IPS DF 6.9 (cell line): ENCODE results near the gene OR51I2.

Source experiments
- DNase-seq: peaks from one replicate; pipeline ENCODE4 v3.0.0-alpha.2; 2013; ENCODE audit warnings: low read depth, low spot score
- H3K27ac ChIP-seq: one replicate; pipeline ENCODE4 v1.5.1; 2013; ENCODE audit warnings: low read length, control low read depth
- H3K27me3 ChIP-seq: 2 replicates; pipeline ENCODE4 v1.6.1; 2013; ENCODE audit warnings: mild to moderate bottlenecking, low read length; ENCODE audit not compliant: control insufficient read depth, insufficient read depth
- H3K36me3 ChIP-seq: 2 replicates; pipeline ENCODE4 v1.6.1; 2013; ENCODE audit warnings: low read length; ENCODE audit not compliant: control insufficient read depth, insufficient read depth
- H3K4me1 ChIP-seq: 2 replicates; pipeline ENCODE4 v1.6.1; 2013; ENCODE audit warnings: low read length; ENCODE audit not compliant: control insufficient read depth, insufficient read depth
- H3K4me3 ChIP-seq: 2 replicates; pipeline ENCODE4 v1.5.1; 2013; ENCODE audit warnings: mild to moderate bottlenecking, low read length
- H3K9me3 ChIP-seq: 2 replicates; pipeline ENCODE4 v1.6.1; 2013; ENCODE audit warnings: low read length, inconsistent platforms; ENCODE audit not compliant: control insufficient read depth, insufficient read depth
- WGBS: extraction: QIAGEN DNeasy Blood & Tissue Kit; methylation state at CpG from one replicate; pipeline ENCODE4 v1.1.7; 2013; ENCODE audit warnings: mixed read lengths, missing lambda C conversion rate; ENCODE audit not compliant: insufficient read length, insufficient coverage; 5-methylcytosine and 5-hydroxymethylcytosine counted together

OR51I2 gene

DNA sequence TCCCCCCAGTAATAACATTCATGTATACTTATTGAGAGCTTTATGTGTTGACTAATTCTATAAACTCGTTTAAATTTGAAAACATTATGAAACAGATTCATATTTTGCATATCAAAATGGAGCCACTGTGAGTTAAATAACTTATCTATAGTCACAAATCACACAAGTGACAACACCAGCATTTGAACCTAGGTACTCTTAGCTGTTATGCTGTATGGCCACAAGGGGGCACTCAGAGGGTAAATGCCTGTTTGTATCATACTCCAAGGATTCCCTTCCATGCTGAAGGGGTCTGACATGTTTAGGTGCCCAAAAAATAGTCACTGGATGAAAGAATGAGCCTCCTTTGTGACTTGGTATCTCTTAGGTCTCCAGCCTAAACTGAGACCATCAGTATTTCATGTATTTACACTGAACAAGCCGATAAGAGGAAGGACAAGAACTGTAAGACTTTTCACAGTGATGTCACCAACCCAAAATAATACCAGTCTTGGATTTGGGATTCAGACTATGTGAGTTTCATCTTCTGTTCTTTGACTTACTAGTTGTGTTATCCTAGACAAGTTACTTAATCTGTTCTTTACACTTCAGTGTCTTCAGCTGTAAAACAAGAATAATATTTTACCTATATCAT lies 27.2 kb downstream of the OR51I2 start:
- peak; percentile 20 for DNase-seq
- H3K36me3 ChIP-seq: no peaks in the 10 kb centered on the region
- H3K4me3 ChIP-seq: no peak overlapping the region
- H3K4me1 ChIP-seq: no peaks in the 10 kb centered on the region
- H3K27ac ChIP-seq: no peak overlapping the region
- H3K27me3 ChIP-seq: no peaks in the 10 kb centered on the region
- WGBS: no CpG with 5 or more reads among the region's 2 CpGs
- no peaks in the 10 kb centered on the region for H3K9me3 ChIP-seq

DNA sequence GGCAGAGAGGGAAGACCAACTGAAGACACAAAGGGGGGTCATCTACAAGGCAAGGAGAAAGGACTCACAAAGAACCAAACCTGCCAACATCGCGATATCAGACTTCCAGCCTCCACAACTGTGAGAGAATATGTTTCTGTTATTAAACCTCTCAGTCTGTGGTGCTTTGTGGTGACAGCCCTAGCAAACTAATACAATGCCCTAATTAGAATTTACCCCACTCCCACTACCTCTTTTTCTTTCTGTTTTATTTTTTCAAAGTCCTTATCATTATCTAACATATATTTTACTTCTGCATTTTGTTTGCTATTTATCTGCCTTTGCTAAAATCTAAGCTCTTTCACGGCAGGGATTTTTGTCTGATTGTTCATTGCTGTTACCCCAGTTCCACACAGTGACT lies 36.9 kb downstream of the OR51I2 start:
- no CpG with 5 or more reads among the region's 3 CpGs for WGBS
- H3K27ac ChIP-seq: no peak overlapping the region
- no peaks in the 10 kb centered on the region for H3K36me3 ChIP-seq
- no peaks in the 10 kb centered on the region for H3K4me1 ChIP-seq
- no peaks in the 10 kb centered on the region for H3K9me3 ChIP-seq
- no peak overlapping the region for H3K4me3 ChIP-seq
- no peak for DNase-seq
- H3K27me3 ChIP-seq: 0 out of 2 replicates have a peak, but pooled peaks cover 1% of the 10 kb centered on the region

DNA sequence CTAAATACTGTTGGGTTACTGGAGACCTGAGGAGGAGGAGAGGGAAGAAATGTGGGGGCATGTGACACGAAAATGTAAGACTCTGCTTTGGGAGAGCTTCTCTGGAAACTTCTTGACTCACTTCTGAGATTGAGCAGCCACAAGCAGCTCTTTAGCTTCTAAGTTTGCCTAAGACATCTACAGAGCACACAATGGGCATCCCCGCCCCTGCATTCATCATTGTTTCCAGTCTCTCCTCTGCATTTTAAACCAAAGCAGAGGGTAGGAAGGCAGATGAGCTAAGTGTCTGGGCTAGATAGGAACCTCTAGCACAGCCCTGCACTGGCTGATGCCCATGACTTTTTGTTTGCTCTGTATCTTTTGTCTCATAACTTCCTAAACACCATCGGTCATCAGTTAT lies 37.3 kb downstream of the OR51I2 start:
- no peak overlapping the region for H3K27ac ChIP-seq
- no CpG with 5 or more reads among the region's 3 CpGs for WGBS
- H3K4me3 ChIP-seq: no peak overlapping the region
- DNase-seq: no peak
- no peaks in the 10 kb centered on the region for H3K9me3 ChIP-seq
- 0 out of 2 replicates have a peak, but pooled peaks cover 1% of the 10 kb centered on the region for H3K27me3 ChIP-seq
- no peaks in the 10 kb centered on the region for H3K4me1 ChIP-seq
- H3K36me3 ChIP-seq: no peaks in the 10 kb centered on the region

DNA sequence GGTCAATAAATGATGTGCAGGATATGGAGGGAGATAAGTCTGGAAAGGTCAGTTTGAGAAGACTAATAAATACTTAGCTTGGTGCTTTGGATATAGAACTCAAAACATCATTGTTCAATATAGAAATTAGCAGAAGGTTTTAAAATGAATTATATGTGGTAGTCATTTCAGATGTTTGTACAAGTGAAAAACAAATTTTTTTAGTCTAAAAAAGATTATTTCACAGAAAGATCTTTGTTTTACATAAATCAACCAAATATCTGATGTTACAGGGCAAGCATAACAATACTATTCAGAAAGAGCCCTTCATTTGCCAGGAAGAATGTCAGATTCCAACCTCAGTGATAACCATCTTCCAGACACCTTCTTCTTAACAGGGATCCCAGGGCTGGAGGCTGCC lies 39.3 kb downstream of the OR51I2 start, which contains the start of gene OR52D1:
OR52D1 (plus strand) TSS at position 301 of the 400 bp plus-strand sequence; CDS start at position 323, 22 bp downstream.
- H3K27ac ChIP-seq: no peak within 1 kb of the TSS

DNA sequence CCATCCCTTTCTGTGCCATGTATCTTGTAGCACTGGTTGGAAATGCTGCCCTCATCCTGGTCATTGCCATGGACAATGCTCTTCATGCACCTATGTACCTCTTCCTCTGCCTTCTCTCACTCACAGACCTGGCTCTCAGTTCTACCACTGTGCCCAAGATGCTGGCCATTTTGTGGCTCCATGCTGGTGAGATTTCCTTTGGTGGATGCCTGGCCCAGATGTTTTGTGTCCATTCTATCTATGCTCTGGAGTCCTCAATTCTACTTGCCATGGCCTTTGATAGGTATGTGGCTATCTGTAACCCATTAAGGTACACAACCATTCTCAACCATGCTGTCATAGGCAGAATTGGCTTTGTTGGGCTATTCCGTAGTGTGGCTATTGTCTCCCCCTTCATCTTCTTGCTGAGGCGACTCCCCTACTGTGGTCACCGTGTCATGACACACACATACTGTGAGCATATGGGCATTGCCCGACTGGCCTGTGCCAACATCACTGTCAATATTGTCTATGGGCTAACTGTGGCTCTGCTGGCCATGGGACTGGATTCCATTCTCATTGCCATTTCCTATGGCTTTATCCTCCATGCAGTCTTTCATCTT lies 39.8 kb downstream of the OR51I2 start:
- Histone ChIP-seq H3K27me3 (no peaks in the 10 kb centered on the region), H3K4me3 (no peak overlapping the region), H3K4me1 (no peaks in the 10 kb centered on the region), H3K9me3 (no peaks in the 10 kb centered on the region), H3K27ac (no peak overlapping the region), H3K36me3 (no peaks in the 10 kb centered on the region)
- WGBS: no CpG with 5 or more reads among the region's 4 CpGs
- DNase-seq: no peak

More for the DNA sequence above, 39.3 kb downstream of the OR51I2 start, which contains the start of gene OR52D1:
- Histone ChIP-seq H3K27me3 (0 out of 2 replicates have a peak, but pooled peaks cover 1% of the 10 kb centered on the region), H3K4me3 (no peak within 1 kb of the TSS), H3K36me3 (no peaks in the 10 kb centered on the region), H3K9me3 (no peaks in the 10 kb centered on the region), H3K4me1 (no peaks in the 10 kb centered on the region)
- DNase-seq: no peak

DNA sequence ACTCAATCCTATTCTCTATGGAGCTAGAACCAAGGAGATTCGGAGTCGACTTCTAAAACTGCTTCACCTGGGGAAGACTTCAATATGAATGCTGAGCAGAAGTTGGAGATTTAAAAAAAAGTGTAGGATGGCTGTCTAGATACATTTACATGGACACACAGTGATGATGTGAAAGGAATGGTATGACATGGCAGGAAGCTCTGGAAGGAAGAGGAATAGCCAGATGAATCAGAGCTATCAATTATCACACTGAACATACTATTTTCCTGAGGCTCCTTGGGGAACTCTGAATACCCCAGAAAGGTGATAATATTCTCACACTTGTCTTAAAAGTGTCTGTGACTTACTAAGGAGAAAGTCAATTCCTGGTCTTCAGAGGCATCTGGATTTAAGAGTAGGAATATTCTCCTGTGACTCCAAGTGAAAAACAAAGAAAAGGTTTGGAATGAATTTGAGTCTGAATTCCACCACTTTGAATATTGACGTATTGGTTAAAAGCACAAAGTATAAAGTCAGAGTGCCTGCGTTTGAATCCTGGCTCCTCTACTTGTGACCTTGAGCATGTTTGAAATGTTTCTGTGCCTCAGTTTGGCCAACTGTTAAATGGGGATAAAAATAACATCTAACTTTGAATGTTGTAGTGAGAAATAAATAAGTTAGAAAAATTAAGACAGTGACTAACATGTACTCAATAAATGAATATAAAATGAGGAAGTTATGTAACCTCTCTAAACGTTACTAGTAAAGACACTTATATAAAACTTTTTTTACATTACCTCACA lies 40.6 kb downstream of the OR51I2 start:
- Histone ChIP-seq H3K36me3 (no peaks in the 10 kb centered on the region), H3K27me3 (no peaks in the 10 kb centered on the region), H3K9me3 (no peaks in the 10 kb centered on the region), H3K27ac (no peak overlapping the region), H3K4me3 (no peak overlapping the region), H3K4me1 (no peaks in the 10 kb centered on the region)
- no CpG with 5 or more reads among the region's 5 CpGs for WGBS
- DNase-seq: no peak

DNA sequence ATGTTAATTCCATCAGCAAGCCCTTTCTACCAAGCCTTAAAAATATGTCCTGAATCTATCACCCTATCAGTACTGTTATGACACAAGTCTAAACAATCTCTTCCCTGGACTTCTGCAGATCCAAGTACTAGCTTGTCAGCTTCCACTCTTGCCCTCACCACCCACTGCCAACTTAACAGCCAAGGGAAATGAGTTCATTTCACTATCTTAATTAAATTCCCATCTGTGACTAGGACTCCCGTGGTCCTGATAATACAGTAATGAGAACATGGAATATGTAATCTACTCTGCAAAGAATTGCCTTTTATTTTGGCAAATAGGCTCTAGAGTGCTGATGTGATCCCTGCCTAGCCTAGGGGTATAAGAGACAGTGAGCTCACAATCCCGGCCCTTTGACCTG lies 50.5 kb downstream of the OR51I2 start:
- Histone ChIP-seq H3K27me3 (no peaks in the 10 kb centered on the region), H3K9me3 (no peaks in the 10 kb centered on the region), H3K27ac (no peak overlapping the region), H3K4me3 (no peak overlapping the region), H3K4me1 (no peaks in the 10 kb centered on the region), H3K36me3 (no peaks in the 10 kb centered on the region)
- no CpG with 5 or more reads among the region's 2 CpGs for WGBS
- no peak for DNase-seq

DNA sequence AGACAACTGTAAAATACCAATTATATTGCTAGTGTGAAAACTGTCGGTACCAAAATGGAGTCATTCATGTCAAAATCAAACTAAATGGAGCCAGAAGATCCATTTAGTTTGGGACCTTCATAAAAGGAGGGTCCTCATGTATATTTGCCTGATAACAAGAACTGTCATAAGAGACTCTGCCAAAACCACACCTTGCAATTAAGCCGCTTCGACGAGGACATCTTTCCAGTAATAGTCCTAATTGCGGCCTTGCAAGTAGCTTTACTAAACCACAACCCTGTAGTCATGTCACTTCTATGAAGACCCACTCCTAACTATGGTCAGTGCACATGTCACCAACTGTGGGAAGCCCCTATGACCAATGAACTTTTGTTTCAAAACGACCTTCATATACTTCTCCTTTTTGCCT lies 51.3 kb downstream of the OR51I2 start:
- Histone ChIP-seq H3K27ac (no peak overlapping the region), H3K36me3 (no peaks in the 10 kb centered on the region), H3K9me3 (no peaks in the 10 kb centered on the region), H3K27me3 (no peaks in the 10 kb centered on the region), H3K4me1 (no peaks in the 10 kb centered on the region), H3K4me3 (no peak overlapping the region)
- no CpG with 5 or more reads among the region's 6 CpGs for WGBS
- DNase-seq: no peak

DNA sequence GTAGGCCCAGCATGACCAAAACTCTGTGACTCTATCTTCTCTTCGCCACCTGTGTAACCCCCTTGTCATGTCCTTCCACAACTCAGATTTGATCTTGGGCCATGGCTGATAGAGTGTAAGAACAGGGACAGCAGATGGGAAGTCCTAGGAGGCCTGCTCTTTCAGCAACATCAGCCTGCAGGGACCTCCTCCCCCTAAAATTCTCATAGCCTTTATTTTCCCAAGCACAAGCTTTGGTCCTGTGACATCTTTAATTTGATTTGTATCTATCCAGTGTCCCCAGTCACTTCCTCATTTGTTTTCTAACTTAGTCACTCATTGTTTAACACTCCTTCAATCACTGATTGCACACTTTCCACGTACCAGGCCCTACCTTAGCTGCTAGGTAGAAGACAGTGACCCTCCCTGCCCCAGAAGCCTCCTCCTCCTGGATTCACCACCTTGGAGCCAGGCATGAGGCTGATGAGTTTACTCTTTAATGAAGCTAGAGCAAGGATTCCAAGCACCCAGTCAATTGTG lies 55.3 kb downstream of the OR51I2 start:
- no peaks in the 10 kb centered on the region for H3K4me1 ChIP-seq
- H3K36me3 ChIP-seq: no peaks in the 10 kb centered on the region
- H3K4me3 ChIP-seq: no peak overlapping the region
- no CpG with 5 or more reads among the region's 2 CpGs for WGBS
- no peaks in the 10 kb centered on the region for H3K27me3 ChIP-seq
- no peaks in the 10 kb centered on the region for H3K9me3 ChIP-seq
- no peak for DNase-seq
- H3K27ac ChIP-seq: no peak overlapping the region

DNA sequence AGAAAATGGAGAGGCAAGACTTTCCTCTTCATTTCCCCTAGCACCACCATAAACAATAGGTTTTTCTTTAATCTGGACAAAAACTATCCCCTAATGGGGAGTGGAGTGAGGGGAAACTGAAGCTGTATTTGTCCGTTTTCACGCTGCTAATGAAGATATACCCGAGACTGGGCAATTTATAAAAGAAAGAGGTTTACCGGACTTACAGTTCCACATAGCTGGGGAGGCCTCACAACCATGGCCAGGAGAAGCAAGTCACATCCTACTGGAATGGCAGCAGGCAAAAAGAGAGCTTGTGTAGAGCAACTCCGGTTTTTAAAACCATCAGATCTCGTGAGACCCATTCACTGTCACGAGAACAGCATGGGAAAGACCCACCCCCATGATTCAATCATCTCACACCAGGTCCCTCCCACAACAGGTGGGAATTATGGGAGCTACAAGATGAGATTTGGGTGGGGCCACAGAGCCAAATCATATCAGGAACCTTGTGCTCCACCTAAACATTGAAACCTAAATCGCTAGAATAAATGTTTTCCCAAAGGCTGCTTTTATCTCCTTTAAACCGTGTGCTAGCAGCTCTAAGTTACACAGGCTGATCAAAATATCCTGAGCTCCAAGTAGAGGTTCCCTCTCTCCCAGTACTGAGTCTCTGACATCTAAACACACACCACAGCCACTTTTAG lies 56.4 kb downstream of the OR51I2 start:
- Histone ChIP-seq H3K27ac (no peak overlapping the region), H3K9me3 (no peaks in the 10 kb centered on the region), H3K4me3 (no peak overlapping the region), H3K36me3 (no peaks in the 10 kb centered on the region), H3K27me3 (no peaks in the 10 kb centered on the region), H3K4me1 (no peaks in the 10 kb centered on the region)
- WGBS: no CpG with 5 or more reads among the region's 9 CpGs
- no peak for DNase-seq
